Activated CD4-positive, CD25-positive, alpha-beta regulatory T cell treated with anti-CD3 and anti-CD28 coated beads, Interleukin-2, amount 50 U/mL, for 16 hours (primary cell): ENCODE results near the gene EIF2B4.

Experiments
- DNase-seq: peaks from one replicate; pipeline ENCODE4 v3.0.0-alpha.2; 2020; ENCODE audit warnings: low read depth, low spot score

EIF2B4 gene

DNA sequence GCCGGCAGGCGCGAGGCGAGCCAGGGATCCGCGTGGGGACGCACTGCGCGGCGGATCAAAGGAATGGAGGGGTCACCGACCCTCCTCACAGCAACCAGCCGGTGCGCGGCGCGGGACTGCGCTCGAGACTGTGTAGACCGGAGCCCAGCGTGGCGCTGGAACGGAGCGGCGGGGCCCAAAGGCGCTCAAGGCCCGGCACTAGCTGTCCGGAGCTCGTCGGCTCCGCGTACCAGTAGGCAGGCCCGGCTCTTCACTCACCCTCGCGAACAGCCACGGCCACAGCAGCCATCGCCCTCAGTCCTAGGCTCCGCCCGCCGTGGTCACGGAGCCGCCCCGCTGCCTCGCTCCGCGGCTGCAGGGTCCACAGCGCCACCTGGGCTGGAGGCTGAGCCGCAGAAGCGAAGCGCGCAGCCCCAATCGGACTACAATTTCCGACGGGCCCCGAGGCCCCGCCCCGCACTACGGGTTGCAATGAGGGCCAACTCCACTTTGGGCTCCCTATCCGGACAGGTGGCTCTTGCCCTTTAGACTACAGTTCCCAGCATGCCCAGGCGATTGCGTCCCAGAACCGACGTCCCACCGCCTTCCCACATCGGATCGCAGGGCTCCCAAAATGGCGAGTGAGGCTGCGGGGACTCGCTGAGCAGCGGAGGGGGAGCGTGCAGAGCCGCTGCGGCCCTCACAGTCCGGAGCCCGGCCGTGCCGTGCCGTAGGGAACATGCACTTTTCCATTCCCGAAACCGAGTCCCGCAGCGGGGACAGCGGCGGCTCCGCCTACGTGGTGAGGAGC, at the start of gene EIF2B4, which contains the start of gene SNX17:
TSS of gene EIF2B4 (minus strand) at position 313 of the 790 bp plus-strand sequence. CDS start at position 289, 24 bp downstream.
TSS of gene SNX17 (plus strand) at position 591 of the 790 bp plus-strand sequence. CDS start at position 719, 128 bp downstream.
- DNase-seq, result peak; percentile 99

DNA sequence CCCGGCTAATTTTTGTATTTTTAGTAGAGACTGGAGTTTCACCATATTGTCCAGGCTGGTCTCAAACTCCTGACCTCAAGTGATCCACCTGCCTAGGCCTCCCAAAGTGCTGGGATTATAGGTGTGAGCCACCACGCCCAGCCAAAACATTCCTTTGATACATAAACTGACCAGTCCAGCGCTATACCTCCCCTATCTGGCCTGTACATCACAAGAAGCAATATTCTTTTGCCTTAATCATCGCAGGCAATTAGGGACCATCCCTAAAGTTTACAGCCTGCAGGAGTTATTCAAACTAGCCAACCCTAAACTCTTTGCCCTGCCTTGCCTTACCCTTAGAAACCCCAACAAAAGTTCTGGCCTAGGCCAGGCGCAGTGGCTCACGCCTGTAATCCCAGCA, 46.0 kb upstream of the EIF2B4 start:
- DNase-seq, result no peak

DNA sequence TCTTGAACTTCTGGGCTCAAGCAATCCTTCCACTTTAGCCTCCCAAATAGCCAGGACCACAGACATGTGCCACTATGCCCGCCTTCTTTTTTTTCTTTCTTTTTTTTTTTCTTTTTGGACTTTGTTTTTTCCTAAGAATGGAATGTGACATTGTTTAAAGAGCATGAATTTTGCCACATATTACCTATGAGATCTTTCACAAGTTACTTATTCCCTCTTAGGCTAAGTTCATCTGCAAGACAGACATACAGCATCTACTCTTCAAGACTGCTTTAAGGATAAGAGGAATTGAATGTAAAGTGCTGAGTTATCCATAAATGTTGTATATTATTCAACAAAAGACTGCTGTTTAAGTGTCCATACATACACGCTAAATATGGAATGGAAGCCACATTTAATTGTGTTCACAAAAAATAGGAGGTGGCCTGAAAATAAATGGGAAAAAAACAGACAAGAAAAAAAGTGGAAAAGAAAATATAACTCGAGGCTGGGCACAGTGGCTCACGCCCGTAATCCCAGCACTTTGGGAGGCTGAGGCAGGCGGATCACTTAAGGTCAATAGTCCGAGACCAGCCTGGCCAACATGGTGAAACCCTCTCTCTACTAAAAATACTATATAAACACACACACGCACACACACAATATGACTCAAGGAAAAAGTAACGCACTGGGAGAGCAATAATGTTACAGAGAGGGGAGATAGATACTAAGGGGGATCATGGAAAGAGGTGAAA, 42.4 kb upstream of the EIF2B4 start:
- DNase-seq, result no peak

DNA sequence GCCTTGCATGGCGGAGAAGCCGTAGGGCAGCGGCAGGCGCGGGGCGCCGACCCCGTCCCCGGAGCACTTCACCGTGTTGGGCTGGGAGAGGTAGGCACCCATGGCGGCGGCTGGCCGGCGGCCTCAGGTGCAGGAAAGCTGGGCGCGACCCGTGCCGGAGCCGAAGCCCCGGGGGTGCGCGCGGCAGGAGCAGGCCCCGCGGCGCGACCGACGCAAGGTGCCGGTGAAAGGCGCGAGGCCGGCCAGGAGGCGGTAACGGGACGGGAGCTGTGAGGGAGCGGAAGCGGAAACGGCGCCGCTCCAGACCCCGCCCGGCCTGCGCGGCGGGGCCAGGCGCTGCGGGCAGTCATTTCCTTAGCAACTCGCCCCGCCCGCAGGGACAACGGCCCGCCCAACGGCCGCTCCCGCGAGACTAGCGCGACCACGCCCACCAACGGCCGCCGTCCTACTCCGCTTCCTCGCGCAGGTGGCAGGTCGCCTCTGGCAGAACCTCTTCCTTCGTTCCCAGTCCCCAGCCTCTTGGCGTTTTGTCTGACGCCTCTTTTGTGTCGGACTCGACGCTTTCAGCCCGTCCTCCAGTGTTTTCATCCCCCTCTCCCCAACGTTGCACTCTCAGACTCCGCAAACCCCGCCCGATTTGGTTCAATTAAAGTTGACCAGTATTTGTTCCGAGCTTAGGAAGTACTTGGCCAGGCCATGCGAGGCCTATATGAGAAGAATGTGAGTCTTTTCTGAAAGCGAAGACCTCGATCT, 39.4 kb upstream of the EIF2B4 start, which contains the start of gene PPM1G:
TSS of gene PPM1G (minus strand) at position 271 of the 753 bp plus-strand sequence. CDS start at position 102, 169 bp downstream.
- DNase-seq, result peak; percentile 91

DNA sequence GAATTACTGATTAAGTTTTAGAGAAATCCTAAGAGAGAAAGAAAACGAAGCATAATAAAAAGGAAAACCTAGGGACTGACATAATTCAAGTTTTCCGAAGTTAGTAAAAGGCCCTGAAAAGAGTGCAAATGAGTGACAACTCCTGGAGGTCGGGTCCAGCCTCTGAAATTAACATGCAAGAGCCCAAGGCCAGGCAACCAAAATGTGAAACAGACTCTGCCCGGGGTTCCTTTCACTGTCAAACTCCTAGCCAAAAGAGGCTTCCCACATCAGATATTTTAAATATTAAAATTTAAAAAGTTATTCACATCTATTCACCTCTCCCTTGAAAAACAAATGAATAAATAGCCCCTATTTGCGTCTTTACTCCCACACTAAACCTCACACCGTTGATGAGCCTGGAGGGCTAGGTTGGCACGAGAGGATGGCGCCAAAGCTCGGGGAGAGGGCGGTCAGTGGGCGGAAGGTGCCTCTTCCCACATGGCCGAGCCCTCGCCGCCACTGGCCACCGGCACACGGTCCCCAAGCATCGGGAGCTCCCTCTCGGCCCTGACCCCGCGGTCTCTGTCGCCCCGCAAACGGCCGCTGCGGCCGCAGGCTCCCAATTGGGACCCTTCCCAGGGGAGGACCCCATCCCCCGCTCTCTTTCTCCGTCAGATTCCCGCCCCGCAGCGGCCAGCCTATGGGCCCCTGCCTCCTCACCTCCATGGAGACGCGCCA, 38.6 kb upstream of the EIF2B4 start:
- no peak for DNase-seq

DNA sequence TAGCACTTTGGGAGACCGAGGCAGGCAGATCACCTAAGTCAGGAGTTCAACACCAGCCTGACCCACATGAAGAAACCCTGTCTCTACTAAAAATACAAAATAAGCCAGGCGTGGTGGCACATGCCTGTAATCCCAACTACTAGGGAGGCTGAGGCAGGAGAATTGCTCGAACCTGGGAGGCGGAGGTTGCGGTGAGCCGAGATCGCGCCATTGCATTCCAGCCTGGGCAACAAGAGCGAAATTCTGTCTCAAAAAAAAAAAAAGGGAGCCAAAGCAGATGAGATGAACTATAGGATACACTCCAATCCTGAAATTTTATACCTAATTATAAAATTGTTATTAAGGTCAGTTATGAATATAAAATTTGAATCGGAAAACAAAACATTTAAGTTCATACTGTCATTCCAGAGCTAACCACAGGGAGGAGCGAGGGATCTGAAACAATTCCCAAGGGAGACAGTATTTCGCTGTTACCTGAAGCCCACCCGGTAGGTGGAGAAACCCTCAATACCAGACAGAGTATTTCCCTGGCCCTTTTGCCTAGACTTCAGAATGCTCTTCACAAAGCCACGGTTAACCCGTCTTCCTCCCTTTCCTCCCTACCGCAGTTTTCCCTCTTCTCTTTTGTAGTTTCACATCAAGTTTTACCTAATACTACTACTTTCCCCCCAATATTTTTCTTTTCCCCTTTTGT, 37.8 kb upstream of the EIF2B4 start:
- DNase-seq, result no peak

DNA sequence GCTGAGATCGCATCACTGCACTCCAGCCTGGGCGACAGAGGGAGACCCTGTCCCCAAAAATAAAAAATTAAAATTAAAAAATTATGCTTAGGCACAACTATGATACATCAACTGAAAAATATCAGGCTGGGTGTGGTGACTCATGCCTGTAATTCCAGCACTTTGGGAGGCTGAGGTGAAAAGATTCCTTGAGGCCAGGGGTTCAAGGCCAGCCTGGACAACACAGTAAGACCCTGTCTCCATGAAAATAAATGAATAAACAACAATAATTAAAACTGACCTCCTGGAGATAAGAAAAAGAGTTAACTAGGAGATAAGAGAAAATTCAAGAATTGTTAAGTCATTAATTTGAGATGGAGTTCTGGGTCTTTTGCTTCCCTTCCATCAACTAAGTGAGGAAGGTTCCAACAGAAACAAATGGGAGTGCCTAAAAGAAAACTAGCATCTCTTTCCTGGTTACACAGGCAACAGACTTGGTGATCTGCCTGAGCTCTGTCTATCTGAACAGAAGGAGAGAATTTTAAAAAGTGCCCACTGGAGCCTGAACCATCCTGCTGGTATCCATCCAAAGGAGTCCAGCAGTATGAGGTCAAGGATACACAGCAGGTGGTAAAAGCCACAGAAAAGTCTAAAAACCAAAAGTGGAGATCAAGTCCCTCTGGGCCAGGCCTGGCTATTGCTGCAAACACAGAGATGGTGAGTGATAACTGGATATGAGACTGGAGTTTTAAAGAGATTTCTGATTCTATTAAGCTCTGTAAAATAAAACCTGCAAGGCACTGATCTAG, 30.4 kb upstream of the EIF2B4 start:
- no peak for DNase-seq

DNA sequence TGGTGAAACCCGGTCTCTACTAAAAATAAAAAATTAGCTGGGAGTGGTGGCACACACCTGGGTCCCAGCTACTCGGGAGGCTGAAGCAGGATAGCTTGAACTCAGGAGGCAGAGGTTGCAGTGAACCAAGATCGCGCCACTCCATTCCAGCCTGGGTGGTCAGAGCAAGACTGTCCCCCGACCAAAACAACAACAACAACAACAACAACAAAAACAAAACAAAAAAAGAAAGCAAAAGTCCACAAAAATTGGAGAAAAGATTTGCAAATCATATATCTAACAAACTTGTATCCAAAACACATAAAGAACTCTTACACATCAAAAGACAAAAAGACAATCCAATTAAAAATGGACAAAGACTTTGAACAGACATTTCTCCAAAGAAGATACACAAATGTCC, 28.8 kb upstream of the EIF2B4 start:
- no peak for DNase-seq

DNA sequence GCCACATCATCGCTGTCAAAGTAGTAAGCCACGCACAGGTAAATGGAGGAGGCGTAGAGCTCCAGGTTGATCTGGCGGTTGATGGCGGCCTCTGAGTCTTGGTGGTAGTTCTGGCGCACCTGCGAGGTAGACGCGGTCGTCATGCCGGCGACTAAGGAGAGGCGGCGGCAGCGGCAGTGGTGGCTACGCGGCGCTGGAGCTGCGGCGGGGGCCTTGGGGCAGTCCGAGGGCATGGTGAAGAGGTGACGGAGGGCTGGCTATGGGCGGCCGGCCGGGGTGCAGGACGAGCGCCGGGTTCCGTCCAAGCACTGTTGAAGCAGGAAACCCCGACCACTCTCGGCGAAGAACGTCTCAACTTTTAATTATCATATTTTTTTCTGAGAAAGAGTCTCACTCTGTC, 23.1 kb upstream of the EIF2B4 start:
- no peak for DNase-seq

DNA sequence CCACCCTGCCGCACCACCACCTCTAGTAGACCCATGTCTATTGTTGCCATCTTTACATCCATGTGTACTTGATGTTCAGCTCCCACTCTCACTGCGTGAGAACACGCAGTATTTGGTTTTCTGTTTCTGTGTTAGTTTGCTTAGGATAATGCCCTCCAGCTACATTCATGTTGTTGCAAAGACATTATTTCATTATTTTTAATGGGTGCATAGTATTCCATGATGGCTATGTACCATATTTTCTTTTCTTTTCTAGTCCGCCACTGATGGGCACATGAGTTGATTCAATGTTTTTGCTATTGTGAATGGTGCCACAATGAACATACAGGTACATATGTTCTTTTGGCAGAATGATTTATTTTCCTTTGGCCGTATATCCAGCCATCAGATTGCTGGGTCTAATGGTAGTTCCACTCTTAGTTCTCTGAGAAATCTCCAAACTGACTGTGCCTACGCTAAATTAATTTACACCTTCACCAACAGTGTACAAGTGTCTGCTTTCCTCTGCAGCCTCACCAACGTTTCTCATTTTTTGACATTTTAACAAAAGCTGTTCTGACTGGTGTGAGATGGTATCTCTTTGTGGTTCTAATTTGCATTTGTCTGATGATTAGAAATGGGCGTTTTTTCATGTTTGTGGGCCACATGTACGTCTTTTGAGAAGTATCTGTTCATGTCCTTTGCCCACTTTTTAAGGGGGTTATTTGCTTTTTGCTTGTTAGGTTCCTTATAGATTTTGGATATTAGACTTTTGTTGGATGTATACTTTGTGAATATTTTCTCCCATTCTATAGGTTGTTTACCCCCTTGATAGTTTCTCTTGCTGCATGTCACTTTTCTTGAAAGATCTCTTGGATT, 20.9 kb upstream of the EIF2B4 start:
- no peak for DNase-seq

DNA sequence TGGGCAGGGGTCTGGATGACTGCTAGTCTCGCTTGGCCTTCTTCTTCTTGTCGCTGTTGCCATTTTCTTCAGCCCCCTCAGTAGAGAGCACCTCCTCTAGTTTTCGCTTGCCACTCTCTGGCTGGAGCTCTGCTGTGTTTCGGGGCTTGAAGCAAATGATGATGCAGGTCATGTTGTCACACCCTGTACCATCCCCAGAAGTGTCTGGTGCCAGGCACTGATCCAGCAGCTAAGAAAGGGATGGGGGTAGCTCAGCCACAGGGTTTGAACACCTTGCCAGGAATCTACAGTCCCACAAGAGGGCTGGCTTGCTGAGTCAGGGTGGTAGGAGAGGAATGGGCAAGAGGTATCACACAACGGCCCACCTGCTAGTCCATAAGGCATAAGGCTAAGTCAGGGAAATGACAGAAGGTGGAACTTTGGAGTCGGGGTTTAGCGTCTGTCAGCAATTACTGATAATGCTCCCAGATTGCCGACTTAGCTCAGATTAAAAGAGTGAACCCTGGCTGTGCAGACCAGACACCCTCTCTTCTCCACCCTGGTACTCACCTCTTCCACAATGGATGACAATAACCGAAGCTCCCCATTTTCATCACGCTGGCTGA, 11.5 kb upstream of the EIF2B4 start:
- no peak for DNase-seq

DNA sequence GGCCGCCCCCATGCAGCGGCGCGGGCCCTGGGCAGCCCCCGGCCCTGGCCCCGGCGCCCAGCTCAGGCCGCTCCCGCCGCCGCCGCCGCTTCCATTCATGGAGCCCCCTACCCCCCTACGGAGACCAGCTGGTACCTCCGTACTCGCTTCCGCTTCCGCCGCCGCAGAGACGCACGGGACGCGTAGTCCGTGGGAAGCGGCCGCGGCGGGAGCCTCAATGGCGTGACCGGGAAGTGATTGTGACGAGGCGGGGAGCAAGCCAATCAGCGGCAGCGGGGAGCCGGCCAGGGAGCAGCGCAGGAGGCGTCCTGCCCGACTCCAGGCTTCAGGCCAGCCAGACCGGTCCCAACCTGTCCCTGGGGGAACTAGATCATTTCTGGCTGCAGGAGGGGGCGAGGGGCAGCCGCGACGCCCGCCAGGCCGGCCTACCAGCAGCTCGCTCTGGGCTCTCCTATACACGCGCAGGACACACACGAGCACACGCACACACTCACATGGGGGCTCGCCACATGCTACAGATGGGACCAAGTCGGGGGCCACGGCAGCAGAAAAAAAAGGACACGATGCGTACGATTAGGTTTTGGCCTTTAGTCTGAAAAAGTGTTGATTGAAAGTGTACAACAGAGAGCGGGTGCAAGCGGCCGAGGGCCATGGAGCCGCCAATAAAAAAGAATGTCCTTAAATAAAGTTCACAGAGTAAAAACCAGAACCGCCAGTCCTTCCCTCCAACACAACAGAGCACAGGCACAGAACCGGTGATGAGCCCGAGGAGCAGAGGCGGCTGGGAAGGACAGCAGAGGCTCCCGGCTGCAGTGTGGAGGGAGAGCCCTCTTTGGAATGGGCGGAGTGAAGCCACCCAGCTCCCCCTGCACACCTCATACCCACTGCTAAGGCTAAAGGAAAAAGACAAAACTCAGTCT, 10.7 kb upstream of the EIF2B4 start, which contains the start of gene ZNF513:
TSS of gene ZNF513 (minus strand) at position 109 of the 920 bp plus-strand sequence. CDS start 208 bp downstream, outside the sequence.
- DNase-seq, result peak; percentile 77

DNA sequence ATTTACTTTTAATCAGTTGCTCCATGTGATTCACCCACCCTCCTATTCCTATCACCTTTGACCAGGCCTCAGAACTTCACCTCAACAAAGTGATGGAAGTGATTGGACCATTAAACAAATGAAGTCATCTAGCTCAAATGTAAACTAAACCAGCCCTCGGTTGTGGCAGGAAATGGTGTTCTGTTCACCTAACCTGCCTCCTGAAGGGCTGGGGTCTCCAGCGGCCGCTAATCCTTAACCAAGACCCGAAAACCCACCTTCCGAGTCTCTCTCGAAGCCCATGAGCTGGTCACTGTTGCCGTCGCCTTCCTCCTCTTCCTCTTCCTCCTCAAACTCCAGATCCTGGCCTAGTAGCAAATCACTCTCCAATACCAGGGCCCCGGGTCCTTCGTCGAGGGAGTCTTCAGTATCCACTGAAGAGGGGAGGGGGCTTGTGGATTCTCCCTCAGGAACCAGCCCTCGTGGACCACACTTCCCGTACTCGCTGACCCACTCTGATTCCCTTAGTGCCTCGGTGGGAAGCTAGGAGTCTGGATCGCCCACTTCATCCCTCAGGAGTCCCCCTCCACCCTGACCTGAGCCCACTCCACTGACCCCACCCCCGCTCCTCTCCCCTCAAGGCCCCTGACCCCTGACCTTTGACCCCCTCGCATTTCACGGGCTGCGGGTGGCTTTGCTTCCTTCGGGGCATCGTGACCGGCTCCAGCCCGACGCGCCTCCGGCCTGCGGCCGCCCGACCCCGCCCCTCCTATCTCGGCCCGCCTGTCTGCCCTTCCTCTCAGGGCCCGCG, 9.9 kb upstream of the EIF2B4 start:
- DNase-seq, result no peak

DNA sequence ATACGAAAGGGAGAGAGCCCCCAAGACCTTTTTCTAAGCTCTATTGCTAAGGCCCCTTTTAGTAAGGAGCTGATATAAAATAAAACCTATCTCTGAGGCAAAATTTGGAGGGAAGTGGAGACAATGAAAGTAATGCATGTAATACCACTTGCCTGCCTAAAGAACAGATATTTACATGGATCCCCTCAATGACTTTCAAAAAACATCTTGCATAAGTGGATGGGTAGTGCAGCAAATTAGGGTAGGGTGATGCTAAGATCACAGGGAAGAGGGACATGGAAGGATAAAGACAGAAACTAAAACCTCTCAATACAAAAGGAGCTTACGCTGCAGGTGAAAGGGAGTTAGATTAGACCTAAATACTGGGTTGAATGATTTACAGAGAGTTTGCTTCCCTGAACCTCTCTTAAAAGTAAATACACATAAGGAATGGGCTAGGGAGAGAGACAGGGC, 9.3 kb upstream of the EIF2B4 start:
- DNase-seq, result no peak

DNA sequence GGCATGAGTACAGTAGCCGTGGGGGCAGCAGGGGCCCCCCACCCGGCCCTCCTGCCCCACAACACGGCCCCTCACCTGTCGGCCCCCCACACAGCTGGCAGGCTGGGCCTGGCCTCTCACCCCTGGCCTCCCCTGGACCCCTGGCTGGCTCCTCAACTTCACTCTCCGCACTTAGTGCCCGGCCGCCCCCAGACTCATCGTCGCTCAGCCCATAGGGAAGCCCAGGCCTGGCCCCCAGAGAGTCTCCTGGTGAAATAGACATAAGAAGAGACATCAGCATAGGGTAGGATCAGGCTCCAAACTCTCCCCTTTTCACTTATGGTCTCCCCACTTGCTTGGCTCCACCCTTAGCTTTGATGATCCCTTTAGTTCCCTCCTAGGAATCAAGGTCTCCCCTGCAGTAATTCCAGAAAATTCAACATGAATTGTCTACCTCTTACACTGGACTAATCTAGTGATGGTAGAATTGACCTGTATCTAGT, 8.7 kb upstream of the EIF2B4 start:
- DNase-seq, result no peak

DNA sequence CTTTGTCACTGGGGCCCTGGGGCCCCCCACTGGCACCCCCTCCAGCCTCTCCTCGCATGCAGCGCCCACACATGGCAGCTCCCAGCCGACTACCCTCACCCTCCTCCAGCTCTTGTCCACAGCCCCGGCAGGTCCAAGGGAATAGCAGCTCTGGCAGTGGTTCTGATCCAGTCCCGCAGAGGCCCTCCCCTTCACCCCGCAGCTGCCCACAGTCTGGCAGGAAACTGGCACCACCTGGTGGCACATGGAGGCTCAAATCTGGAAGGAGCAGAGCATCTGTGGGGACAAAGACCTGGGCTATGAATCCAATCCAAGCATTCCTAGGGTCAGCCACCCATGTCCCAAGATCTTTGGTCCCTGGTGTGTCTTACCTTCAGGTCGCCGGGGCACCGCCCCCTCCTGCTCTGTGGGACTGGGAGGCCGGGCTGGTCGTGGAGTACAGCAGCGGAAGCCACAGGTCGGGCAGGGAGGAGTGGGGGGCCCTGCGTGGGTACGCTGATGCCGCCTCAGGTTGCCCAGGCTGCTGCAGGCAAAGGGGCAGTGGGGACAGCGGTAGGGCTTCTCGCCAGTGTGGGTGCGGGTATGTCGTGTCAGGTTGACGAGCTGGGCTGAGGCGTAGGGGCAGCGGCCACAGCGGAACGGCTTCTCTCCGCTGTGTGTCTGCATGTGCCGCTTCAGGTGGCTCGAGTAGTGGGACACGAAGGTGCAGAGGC, 8.1 kb upstream of the EIF2B4 start:
- DNase-seq, result no peak
